HepG2 (cell line): ENCODE data around the gene LECT2. TPM values are rescaled to one million over a fixed set of nuclear protein-coding genes. Genes with fewer than 3 reads are reported as not detected.
A peak's percentile ranks its signal among the peaks of the same experiment; 100 is the strongest.

Source experiments
- AGO1 ChIP-seq: fragments of 200-400 bp; formaldehyde crosslinking; IDR thresholded peaks from 2 replicates; pipeline ENCODE4 v1.6.1; 2017; ENCODE audit warnings: mild to moderate bottlenecking, low read depth, low read length, moderate library complexity; ENCODE audit not compliant: poor library complexity, severe bottlenecking
- AGO2 ChIP-seq: fragments of 200-400 bp; formaldehyde crosslinking; optimal IDR thresholded peaks from 2 replicates; pipeline ENCODE3; 2017; ENCODE audit warnings: mild to moderate bottlenecking, low read depth, low read length, moderate library complexity
- ATF1 ChIP-seq: IDR thresholded peaks from 2 replicates; pipeline ENCODE4 v1.6.1; 2016; ENCODE audit warnings: mild to moderate bottlenecking, control low read depth
- FOXO1 ChIP-seq: sonication (generic); formaldehyde crosslinking; IDR thresholded peaks from 2 replicates; pipeline ENCODE4 v1.4.0; 2020; ENCODE audit warnings: missing genetic modification reagents
- JDP2 ChIP-seq: sonication (generic); formaldehyde crosslinking; IDR thresholded peaks from 2 replicates; pipeline ENCODE4 v1.8.1; 2022; ENCODE audit warnings: missing genetic modification reagents, borderline replicate concordance
- NFYB ChIP-seq: sonication (generic); formaldehyde crosslinking; IDR thresholded peaks from 2 replicates; pipeline ENCODE4 v1.4.0; 2020; ENCODE audit warnings: missing genetic modification reagents
- PREB ChIP-seq: sonication (generic); formaldehyde crosslinking; IDR thresholded peaks from 2 replicates; pipeline ENCODE4 v1.4.0; 2020; ENCODE audit warnings: missing genetic modification reagents
- TBP ChIP-seq: sonication (generic); formaldehyde crosslinking; IDR thresholded peaks from 2 replicates; pipeline ENCODE4 v1.5.0; 2020; ENCODE audit warnings: missing genetic modification reagents
- ZFP1 ChIP-seq: IDR thresholded peaks from 2 replicates; pipeline ENCODE4 v1.6.1; 2016
- ZNF101 ChIP-seq: sonication (generic); formaldehyde crosslinking; IDR thresholded peaks from 2 replicates; pipeline ENCODE4 v1.4.0; 2020; ENCODE audit warnings: mild to moderate bottlenecking, low read depth, missing genetic modification reagents, borderline replicate concordance
- ZNF276 ChIP-seq: sonication (generic); formaldehyde crosslinking; IDR thresholded peaks from 2 replicates; pipeline ENCODE4 v1.4.0; 2020; ENCODE audit warnings: mild to moderate bottlenecking, low read depth, missing genetic modification reagents
- ZNF280B ChIP-seq: sonication (generic); formaldehyde crosslinking; IDR thresholded peaks from 2 replicates; pipeline ENCODE4 v1.5.0; 2020; ENCODE audit warnings: missing genetic modification reagents, mild to moderate bottlenecking, borderline replicate concordance
- ZNF318 ChIP-seq: sonication (generic); formaldehyde crosslinking; IDR thresholded peaks from 2 replicates; pipeline ENCODE4 v1.4.0; 2020; ENCODE audit warnings: mild to moderate bottlenecking, missing genetic modification reagents
- ZNF724P ChIP-seq: sonication (generic); formaldehyde crosslinking; IDR thresholded peaks from 2 replicates; pipeline ENCODE4 v1.8.0; 2022; ENCODE audit warnings: missing genetic modification reagents, borderline replicate concordance
- polyA plus RNA-seq, 8 experiments: library from polyadenylated mRNA; depleted of rRNA in 3 of 8; stranded (reverse) in 7 of 8; unstranded in 1 of 8; fragments of >200 nt; fragmentation: Illumina TruSeq in 4 of 8; extraction: Trizol in 4 of 8; gene quantifications; 2 replicates each; pipeline versions ENCODE4 v1.2.1 to v1.2.3, GENCODE V29; 2011 to 2016; ENCODE audit warnings: low read depth in 4 of 8, missing spikeins in 1 of 8, mixed read lengths in 1 of 8; ENCODE audit not compliant: insufficient read depth in 1 of 8
- total RNA-seq, 5 experiments: library from RNA; depleted of rRNA; stranded (reverse); fragments of >200 nt; fragmentation: Illumina TruSeq; extraction: Trizol; gene quantifications; 2 replicates each; pipeline ENCODE4 v1.2.3, GENCODE V29; 2016; ENCODE audit warnings: low read depth in 1 of 5

The LECT2 gene
- total and polyA plus RNA-seq, 2 of the 13 experiments (the other 11 are each of a cell fraction or from before 2014, with no cell fraction given) = not detected

GRCh38 chr5:135973323-135974020 lies 18.7 kb upstream of the LECT2 start (continued):
- TF ChIP-seq TBP (CRISPR knock-in tag) (no peak), AGO2 (no peak), ZNF280B (no peak), ZFP1 (peak; percentile 75; the same call in 1 of the 2 replicates), ZNF276 (CRISPR knock-in tag) (no peak), ZNF318 (no peak), PREB (CRISPR knock-in tag) (no peak), ZNF101 (no peak), ATF1 (CRISPR knock-in tag) (peak; percentile 68), NFYB (no peak), AGO1 (no peak), JDP2 (no peak), FOXO1 (CRISPR knock-in tag) (peak; percentile 100), ZNF724P (CRISPR knock-in tag) (no peak; the same call in 1 of the 2 replicates)
